RWPE1 (cell line): ENCODE measurements around the gene ADAMTSL3.

Source experiments
- CTCF ChIA-PET: fragments of 350-600 bp; sonication (Branson Sonifier 250); formaldehyde crosslinking; extraction: SDS; loops from one replicate; lab custom pipeline; 2021; lab: Yijun Ruan, JAX
- POLR2A ChIA-PET: fragments of 400-600 bp; formaldehyde crosslinking; extraction: SDS; loops from one replicate; lab custom pipeline; 2020; ENCODE audit warnings: antibody characterized with exemption; ENCODE audit not compliant: low non-redundant PET; lab: Yijun Ruan, JAX
- DNase-seq: peaks from one replicate; pipeline ENCODE4 v3.0.0; 2012; ENCODE audit warnings: low spot score
- H3K27ac ChIP-seq: fragments of 450-650 bp; 2 replicates; pipeline ENCODE4 v1.5.1; 2017
- CTCF ChIP-seq: fragments of 450-650 bp; conservative IDR thresholded peaks from 2 replicates; pipeline ENCODE4 v1.5.1; 2017; ENCODE audit warnings: low read depth, mild to moderate bottlenecking

Gene ADAMTSL3

GRCh38 chr15:83723216-83723615 lies 69.3 kb downstream of the ADAMTSL3 start:
- ChIA-PET CTCF (no interaction called here), POLR2A (no interaction called here)
- H3K27ac ChIP-seq, result no peak overlapping the region
- DNase-seq, result no peak
- TF ChIP-seq CTCF, result no peak

GRCh38 chr15:83732196-83732595 lies 78.3 kb downstream of the ADAMTSL3 start:
- no peak for DNase-seq
- no peak for TF ChIP-seq CTCF
- CTCF ChIA-PET, result interaction anchor here (0.6 kb wide), 1 partner anchor 233 kb away, joined by 3 read pairs; no protein-coding TSS in a partner anchor
- H3K27ac ChIP-seq, result no peak overlapping the region
- POLR2A ChIA-PET, result no interaction called here

GRCh38 chr15:83732770-83733169 lies 78.8 kb downstream of the ADAMTSL3 start:
- no peak for DNase-seq
- POLR2A ChIA-PET, result no interaction called here
- TF ChIP-seq CTCF, result no peak
- CTCF ChIA-PET, result interaction anchor here (0.6 kb wide), 1 partner anchor 232 kb away, joined by 3 read pairs; no protein-coding TSS in a partner anchor
- no peak overlapping the region for H3K27ac ChIP-seq

GRCh38 chr15:83733206-83733605 lies 79.3 kb downstream of the ADAMTSL3 start:
- peak; percentile 97 for DNase-seq
- H3K27ac ChIP-seq, result no peak overlapping the region
- no peak for TF ChIP-seq CTCF
- CTCF ChIA-PET, result no interaction called here
- POLR2A ChIA-PET, result no interaction called here

- no peak for TF ChIP-seq CTCF
- no peak for DNase-seq
- POLR2A ChIA-PET, result no interaction called here
- H3K27ac ChIP-seq, result no peak overlapping the region
- CTCF ChIA-PET, result no interaction called here
Measured at GRCh38 chr15:83733691-83734090, 79.8 kb downstream of the ADAMTSL3 start.

- no peak for TF ChIP-seq CTCF
- H3K27ac ChIP-seq, result no peak overlapping the region
- ChIA-PET CTCF (no interaction called here), POLR2A (no interaction called here)
- DNase-seq, result peak; percentile 79
Measured at GRCh38 chr15:83734487-83734886, 80.6 kb downstream of the ADAMTSL3 start.
